CD4-positive, alpha-beta T cell treated with Interleukin-6 for 4 hours (primary cell): Measurements from ENCODE around the gene TMEM269.
"Not testable (repeated sequence)": the region's sequence is repeated elsewhere in the genome, so short reads cannot be mapped to it uniquely, and the experiment has no call there.

Experiments
- DNase-seq: peaks from one replicate; pipeline ENCODE4 v3.0.0-alpha.2; 2020; ENCODE audit warnings: mixed read lengths

TMEM269 gene

DNA sequence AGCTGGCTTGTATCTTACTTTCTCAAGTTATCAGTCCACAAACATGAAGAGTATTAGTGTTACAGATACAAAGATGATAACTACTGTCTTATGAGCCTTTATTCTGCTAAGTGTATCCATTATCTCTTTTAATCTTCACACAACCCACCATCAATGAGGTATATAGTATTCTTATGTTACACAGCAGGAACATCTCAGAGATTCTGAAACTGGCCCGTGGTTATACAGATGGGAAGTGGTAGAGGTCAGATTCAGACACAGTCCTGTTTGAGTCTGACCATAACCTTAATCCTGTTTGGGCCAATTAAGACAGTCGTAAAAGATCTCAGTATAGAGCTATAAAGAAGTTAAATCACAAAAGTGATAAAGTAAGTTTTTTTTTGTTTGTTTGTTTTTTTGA, 5.1 kb upstream of the TMEM269 start:
- DNase-seq: no peak

DNA sequence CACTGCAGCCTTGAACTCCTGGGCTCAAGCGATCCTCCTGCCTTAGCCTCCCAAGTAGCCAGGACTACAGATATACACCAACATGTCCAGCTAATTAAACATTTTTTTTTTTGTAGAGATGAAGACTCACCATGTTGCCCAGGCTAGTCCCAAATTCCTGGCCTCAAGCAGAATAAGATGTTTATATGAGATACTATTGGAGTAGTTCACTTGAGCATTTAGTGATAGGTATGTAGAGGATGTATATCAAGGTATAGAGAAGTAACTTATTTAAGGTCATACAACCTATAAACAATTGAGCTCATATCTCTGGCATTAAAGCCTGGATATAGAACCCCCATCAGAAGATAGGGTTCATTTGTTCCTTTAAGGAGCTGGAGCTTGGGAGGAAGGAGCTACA, 4.6 kb upstream of the TMEM269 start:
- no peak for DNase-seq

DNA sequence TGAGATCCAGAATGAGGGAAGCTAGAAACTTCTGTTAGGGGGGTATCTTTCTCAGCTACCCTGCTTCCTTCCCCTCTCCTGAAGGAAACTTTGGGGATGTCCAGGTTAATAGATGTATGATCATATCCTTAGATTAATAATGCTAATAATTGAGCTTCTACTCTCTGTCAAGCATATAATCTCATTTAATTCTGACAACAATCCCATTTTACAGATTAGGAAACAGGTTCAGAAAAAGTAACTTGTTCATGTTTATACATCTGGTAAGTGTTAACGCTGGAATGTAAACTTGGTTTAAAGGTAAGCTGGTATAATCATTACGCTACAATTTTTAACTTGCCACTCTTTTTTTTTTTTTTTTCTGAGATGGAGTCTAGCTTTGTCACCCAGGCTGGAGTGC, 1.7 kb upstream of the TMEM269 start:
- no peak for DNase-seq

GRCh38 chr1:42784547-42784945, 245 bp upstream of the TMEM269 start:
- no peak for DNase-seq

- DNase-seq: no peak
These were observed 1.3 kb downstream of the TMEM269 start for GRCh38 chr1:42786097-42786496.

DNA sequence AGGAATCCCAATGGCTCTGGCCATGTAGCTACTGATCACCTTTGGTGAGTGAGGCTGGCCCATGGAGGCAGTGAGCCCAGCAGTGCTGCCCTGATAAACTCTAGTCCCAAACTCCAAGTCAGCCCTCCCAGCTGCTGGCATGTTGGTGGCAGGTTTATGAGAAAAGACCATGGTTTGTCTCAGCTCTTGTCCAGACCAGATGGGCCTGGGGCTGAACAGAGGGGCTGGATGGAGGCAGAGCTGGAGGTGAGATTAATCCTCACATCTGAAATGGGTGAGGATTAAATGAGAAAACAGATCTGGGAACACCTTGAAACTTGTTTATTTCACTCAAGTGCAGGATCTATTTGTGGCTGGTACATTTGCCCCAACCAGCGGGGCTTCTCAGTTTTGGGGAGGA, 3.2 kb downstream of the TMEM269 start:
- no peak for DNase-seq

DNA sequence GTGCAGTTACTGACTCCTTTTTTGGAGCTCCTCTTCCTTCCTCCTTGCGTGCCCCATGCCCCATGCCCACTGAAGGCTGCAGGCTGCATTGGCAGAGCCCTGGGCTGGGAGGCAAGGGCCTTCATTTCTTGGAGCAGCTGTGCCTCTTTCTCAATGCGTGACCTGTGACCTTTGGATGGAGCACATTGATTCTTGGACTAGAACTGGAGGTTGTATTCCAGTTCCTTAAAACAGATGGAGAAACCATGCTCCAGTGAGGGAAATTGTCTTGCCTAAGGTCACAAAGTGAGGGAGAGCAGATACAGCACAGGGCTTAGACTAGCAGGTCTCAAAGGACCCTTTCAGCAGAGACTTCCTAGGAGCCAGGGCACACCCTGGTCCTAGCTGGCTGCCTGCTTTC, 9.0 kb downstream of the TMEM269 start:
- DNase-seq: no peak

- no peak for DNase-seq
These were observed 12.6 kb downstream of the TMEM269 start for GRCh38 chr1:42797414-42797813.

GRCh38 chr1:42797979-42798378, 13.2 kb downstream of the TMEM269 start:
- no peak for DNase-seq

DNA sequence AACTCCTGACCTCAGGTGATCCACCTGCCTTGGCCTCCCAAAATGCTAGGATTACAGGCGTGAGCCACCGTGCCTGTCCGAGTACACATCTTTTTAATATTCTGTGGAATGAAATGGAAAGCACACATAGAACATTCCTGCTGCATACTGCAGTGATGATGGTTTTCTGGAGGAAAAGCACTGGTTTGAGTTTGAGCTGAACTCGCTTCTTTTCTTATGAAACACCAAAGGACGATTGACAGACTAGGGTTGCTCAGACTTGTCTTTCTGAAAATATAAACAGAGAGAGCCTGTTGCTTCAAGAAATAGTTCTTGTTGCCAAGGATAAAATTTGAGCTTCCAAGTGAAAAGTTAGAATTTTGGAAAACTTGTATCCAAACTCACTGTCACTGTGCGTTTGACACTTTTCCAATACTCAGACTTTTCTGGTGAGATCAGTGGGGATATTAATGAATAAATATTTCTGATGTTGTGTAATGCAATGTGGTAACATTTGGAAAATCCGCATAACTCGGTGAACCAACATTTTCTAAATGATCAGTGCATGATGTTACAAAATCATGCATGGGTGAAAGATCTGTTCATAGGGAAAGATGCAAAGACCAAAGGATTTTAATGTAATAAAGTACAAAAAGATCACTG, 17.2 kb downstream of the TMEM269 start:
- DNase-seq: no peak

GRCh38 chr1:42806171-42806570, 21.4 kb downstream of the TMEM269 start:
- DNase-seq: no peak

- DNase-seq: no peak
These were observed 21.8 kb downstream of the TMEM269 start for GRCh38 chr1:42806593-42806992.

DNA sequence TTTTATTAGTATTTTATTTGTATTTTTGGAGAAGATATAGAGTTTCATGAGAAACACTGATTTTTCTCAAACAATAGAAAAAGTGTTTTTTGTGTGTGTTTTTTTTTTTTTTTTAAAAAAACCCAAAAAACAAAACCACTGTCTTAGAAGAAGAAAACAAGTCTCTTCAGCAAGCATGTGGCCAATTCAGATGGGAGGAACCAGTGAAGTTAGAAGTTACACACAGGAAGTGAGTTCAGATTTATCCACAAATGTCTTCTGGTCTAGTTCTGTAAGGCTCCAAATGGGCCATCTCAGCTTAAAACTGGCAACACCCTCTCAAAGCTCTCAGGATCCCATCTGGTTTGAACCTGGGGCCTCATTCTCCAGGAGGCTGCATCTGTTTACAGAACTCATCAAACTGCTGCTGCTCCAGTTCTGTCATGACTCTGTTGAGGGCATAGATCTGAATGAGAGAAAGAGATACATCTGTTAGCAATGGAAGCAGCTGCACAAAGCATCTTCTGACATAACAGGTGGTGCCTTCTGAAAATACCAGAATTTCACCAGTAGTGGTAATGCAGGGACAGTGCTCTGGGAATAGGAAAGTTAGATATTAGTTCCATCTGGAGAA, 22.4 kb downstream of the TMEM269 start:
- no peak for DNase-seq

DNA sequence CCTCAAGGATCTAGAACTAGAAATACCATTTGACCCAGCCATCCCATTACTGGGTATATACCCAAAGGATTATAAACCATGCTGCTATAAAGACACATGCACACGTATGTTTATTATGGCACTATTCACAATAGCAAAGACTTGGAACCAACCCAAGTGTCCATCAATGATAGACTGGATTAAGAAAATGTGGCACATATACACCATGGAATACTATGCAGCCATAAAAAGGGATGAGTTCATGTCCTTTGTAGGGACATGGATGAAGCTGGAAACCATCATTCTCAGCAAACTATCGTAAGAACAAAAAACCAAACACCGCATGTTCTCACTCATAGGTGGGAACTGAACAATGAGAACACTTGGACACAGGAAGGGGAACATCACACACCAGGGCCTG, 30.0 kb downstream of the TMEM269 start:
- DNase-seq: not testable (repeated sequence)

DNA sequence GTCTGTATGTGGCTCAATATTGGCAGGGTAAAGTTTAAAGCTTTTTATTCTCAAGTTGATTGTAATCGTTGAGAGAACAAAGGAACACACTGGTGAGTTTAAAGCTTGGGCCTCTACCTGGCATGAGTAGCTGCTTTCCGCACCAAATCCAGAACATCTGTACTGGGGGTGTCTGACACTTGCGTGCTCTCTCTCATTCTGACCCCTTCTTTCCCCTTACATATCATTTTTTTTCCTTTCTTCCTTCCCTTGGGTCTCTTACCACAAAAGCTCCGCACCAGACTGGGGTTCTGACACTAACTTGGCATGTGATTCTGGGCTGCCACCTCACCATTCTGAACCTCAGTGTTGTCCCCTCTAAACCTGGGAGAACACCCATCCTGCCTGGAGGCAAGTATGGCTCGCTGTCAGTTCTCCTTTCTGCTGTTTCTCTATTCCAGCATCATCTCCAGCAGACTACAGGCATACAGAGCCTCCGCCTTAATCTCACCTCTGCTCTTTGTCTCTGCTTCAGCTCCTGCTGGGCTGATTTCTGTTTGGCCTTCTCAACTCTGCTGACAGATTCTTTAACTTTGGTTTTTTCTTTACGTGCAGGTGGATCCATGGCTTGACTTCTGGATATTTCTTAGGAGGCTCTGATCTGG, 31.3 kb downstream of the TMEM269 start:
- peak; percentile 14 for DNase-seq

DNA sequence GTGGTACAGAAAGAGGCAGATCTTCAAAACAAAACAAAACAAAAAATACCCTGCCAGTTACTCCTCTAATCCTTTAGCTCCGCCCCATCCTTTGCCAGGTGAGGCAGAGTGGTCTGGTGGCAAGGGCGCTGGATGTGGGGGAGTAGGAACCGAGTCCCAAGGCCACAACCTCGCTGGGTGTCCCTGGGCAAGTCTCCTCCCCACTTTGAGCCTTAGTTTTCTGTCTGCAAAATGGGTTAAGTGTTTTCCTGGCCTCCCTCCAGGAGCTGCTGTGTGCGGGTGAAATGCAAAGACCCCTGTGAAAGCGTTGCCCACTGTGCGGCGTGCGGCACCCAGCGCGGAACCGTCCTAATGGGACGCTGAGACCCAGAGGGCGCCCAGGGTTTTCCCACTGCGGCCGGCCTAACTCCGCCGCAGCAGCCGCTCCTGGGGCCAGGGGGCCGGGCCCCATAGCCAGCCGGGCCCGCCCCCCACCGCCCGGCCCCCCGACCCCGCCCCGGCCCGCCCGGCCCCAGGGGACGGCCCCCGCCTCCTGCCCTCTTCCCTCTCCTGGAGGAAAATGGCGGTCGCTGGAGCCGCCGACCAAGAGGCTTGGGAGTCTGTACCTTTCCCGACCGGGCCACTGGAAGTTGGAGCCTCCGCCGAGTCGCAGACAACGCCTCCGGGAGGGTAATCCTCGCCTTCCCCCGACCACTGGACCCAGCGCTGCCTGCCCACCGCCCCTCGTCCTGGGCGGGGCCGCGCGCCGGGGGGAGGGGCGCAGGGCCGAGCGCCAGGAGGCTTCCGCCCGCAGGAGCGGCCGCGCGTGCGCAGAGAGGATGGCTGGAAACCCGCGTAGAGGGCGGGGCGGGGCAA, 32.0 kb downstream of the TMEM269 start, which contains the start of the genes ERMAP and SVBP:
TSS of gene ERMAP (plus strand) at position 538 of the 855 bp plus-strand sequence. CDS start 13,327 bp downstream, outside the sequence.
TSS of gene SVBP (minus strand) at position 813 of the 855 bp plus-strand sequence. CDS start 853 bp downstream, outside the sequence.
- peak; percentile 97 for DNase-seq

DNA sequence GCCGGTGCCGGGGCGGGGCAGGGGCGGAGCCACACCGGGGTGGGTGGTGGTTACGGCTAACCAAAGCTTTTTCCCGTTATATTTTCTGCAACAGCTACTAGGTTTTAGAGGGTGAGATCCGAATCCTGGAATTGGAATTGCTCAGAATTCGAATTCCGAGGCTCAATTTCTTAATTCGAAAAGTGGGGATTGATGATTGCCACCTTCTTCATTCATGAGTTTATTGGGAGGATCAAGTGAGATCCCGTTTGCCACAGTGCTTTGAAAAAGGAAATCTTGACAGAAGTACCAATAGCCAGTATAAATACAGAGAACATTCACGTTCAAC, 32.6 kb downstream of the TMEM269 start:
- no peak for DNase-seq

DNA sequence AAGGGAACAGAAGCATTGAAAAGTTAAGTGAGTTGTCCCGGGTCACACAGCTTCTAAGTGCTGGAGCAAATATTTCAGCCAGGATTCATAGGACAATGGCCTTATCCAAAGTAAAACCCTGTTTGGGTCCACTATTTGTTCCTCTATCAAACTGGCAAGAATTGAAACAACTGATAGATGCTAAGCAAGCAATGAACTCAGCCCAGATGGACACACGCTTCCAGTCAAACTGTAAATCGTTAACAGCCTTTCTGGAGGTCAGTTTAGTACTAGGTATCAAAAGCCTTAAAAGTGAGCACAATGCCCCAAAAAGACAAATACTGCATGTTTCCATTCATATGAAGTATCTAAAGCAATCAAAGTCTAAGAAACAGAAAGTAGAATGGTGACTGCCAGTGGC, 33.2 kb downstream of the TMEM269 start:
- DNase-seq: no peak

DNA sequence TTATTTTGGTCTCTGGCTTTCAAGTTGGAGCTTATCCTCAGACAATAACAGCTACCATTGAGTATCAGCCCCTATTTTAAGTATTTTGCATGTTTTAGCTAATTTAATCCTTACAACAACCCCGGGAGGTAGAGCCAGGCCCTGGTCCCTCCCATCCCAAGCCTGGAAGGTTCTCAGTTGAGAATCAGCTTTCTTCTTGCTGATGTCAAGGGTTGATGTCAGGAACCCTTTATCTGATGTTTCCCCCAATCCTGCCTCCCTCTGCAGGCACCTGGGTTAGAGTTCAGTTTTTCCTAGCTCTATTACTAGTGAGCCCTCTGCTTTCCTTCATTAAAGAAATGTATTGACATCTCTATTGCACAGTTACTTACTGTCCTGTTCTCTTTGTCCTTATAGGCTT, 36.0 kb downstream of the TMEM269 start:
- no peak for DNase-seq

GRCh38 chr1:42821690-42822089, 36.9 kb downstream of the TMEM269 start:
- DNase-seq: no peak

DNA sequence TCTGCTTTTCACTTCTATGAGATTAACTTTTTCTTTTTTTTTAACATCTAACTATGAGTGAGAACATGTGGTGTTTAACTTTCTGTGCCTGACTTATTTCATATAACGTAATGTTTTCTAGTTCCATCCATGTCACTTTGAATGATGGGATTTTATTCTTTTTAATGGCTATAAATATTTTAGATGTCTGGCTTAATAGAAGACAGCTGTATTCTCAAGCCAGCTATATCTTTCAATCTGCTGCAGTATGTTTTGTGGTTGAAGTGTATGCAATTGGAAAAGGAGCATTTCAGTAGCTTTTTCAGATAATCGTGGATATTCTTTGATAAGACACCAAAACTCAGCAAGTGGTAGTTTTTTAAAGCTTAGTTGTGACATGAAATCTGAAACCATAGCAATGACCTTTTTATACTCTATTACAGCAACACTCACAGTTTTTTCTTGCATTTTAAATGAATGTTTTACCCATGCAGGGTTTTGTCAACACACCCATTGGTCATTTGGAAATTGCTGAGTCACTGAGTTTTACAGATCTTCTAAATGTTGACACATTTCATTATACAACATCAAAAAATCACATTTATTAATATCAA, 38.1 kb downstream of the TMEM269 start:
- DNase-seq: no peak

GRCh38 chr1:42824481-42825035, 39.8 kb downstream of the TMEM269 start:
- DNase-seq: no peak
